ENCODE results near the gene GALNT10. TPM values are rescaled to one million over a fixed set of nuclear protein-coding genes. Genes with fewer than 3 reads are reported as not detected.

The GALNT10 gene
- total RNA-seq, 1 donor from 2014 or later, result 27.6 TPM

DNA sequence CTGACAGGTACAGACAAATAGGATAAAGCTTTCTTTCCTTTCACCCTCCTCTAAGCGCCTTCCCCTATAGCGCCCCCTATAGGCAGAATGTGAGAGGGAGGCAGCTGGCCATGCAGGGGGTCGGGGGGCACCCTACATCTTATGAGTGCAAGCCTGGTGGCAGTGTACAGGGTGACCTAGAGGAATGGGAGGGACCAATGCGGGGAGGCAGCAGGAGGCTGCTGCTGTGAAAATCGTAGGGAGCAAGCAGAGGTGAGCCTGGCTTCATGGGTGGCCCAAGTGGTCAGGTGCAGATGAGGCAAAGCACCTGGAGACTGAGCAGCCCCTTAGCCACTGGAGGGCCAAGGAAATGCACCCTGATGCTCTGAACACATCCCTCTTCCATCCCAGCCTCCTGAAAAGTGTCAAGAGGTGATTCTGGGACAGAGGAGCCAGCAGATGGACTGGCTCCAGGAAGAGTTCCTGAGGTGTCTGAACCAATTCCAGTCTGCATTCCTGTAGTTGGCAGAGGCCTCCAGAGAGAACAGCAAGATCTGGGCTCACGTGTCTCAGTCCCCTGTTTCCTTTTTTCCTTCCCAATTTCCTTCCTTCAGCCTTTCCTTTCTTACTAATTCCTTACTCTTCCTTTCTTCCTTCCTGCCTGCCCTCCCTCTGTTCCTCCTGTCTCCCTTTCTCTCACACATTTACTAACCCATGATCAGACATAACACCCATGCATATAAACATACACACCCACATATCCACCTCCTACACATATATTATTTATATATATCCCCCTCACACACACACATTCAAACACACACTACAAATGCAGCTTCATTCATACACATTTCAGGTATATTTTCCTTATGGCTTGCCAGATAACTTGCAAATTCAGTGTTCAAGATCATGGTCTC, 32.8 kb upstream of the GALNT10 start:
- no peaks in the 10 kb centered on the region for H3K36me3 ChIP-seq (ENCODE audit: control insufficient read depth, insufficient read depth, low read length)
- TF ChIP-seq CTCF (IDR thresholded peaks at IDR 0.05; ENCODE audit: insufficient read depth, low read length, poor library complexity, severe bottlenecking), result peak; percentile 57

DNA sequence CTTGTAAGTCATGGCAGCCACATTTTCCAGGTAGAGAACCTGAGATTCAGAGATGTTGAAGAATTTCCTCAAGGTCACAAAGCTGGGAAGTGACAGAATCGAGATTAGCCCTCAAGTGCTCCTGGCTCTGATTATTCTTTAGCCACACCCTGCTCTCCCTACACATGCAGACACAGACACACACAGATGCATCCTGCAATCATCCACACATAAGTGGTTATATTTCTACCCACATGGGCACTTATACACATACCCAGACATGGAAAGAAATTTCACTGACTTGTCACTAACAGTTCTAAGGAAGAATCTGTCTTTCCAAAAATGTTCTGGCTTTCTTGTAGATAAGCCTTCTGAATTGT, 32.2 kb upstream of the GALNT10 start:
- no peak for DNase-seq (ENCODE audit: low read depth)
- Histone ChIP-seq H3K27me3 (ENCODE audit: control insufficient read depth, insufficient read depth, low read length) (peaks cover 7% of the 10 kb centered on the region), H3K4me3 (ENCODE audit: low read depth, low read length) (no peak overlapping the region), H3K36me3 (ENCODE audit: control insufficient read depth, insufficient read depth, low read length) (no peaks in the 10 kb centered on the region)
- TF ChIP-seq CTCF (IDR thresholded peaks at IDR 0.05; ENCODE audit: insufficient read depth, low read length, poor library complexity, severe bottlenecking), result no peak

More for the DNA sequence above, 32.8 kb upstream of the GALNT10 start:
- Histone ChIP-seq H3K27me3 (ENCODE audit: control insufficient read depth, insufficient read depth, low read length) (peaks cover 5% of the 10 kb centered on the region), H3K4me3 (ENCODE audit: low read depth, low read length) (no peak overlapping the region)
- DNase-seq (ENCODE audit: low read depth), result no peak

DNA sequence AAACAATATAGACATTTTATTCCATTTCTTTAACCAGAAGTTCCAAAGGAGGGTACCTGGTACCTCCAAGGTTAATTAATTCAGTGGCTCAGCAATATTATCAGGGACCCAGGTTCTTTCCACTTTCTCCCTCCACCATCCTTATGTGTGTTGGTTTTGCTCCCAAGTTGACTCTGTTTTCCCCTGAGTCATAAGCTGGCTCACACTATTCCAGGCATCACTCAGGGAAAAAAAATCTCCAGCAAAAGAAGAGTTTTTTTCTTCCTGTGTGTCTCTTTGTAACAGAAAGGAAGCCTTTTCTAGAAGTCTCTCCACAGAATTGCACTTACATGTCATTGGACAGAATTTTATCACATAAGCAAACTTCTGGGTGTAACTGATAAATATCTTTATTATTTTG, 31.2 kb upstream of the GALNT10 start:
- H3K4me3 ChIP-seq (ENCODE audit: low read depth, low read length), result no peak overlapping the region
- DNase-seq (ENCODE audit: low read depth), result no peak
- no peaks in the 10 kb centered on the region for H3K36me3 ChIP-seq (ENCODE audit: control insufficient read depth, insufficient read depth, low read length)
- TF ChIP-seq CTCF (IDR thresholded peaks at IDR 0.05; ENCODE audit: insufficient read depth, low read length, poor library complexity, severe bottlenecking), result no peak
- peaks cover 10% of the 10 kb centered on the region for H3K27me3 ChIP-seq (ENCODE audit: control insufficient read depth, insufficient read depth, low read length)

- H3K36me3 ChIP-seq (ENCODE audit: control insufficient read depth, insufficient read depth, low read length), result no peaks in the 10 kb centered on the region
- DNase-seq (ENCODE audit: low read depth), result no peak
- peaks cover 22% of the 10 kb centered on the region for H3K27me3 ChIP-seq (ENCODE audit: control insufficient read depth, insufficient read depth, low read length)
- no peak overlapping the region for H3K4me3 ChIP-seq (ENCODE audit: low read depth, low read length)
- no peak for TF ChIP-seq CTCF (IDR thresholded peaks at IDR 0.05; ENCODE audit: insufficient read depth, low read length, poor library complexity, severe bottlenecking)
These were observed 27.9 kb upstream of the GALNT10 start for GRCh38 chr5:154162539-154163151.

GRCh38 chr5:154163327-154164248, 26.9 kb upstream of the GALNT10 start:
- no peak for TF ChIP-seq CTCF (IDR thresholded peaks at IDR 0.05; ENCODE audit: insufficient read depth, low read length, poor library complexity, severe bottlenecking)
- H3K4me3 ChIP-seq (ENCODE audit: low read depth, low read length), result no peak overlapping the region
- peaks cover 22% of the 10 kb centered on the region for H3K27me3 ChIP-seq (ENCODE audit: control insufficient read depth, insufficient read depth, low read length)
- H3K36me3 ChIP-seq (ENCODE audit: control insufficient read depth, insufficient read depth, low read length), result no peaks in the 10 kb centered on the region
- no peak for DNase-seq (ENCODE audit: low read depth)
